PFSK-1 (cell line): ENCODE results near the gene FAM20C.

Experiments used
- FOXP2 ChIP-seq: optimal IDR thresholded peaks from 2 replicates; pipeline ENCODE3; 2011; ENCODE audit warnings: borderline replicate concordance, control low read depth, inconsistent platforms; ENCODE audit not compliant: insufficient read depth; ENCODE audit errors: extremely low read length, extremely low read depth
- POLR2AphosphoS5 ChIP-seq: IDR thresholded peaks from 2 replicates; pipeline ENCODE4 v1.6.1; 2012; ENCODE audit warnings: low read depth, mild to moderate bottlenecking, control low read depth, low read length, moderate library complexity
- REST ChIP-seq, 2 experiments: IDR thresholded peaks; 2 replicates each; pipeline versions ENCODE4 v1.6.1 to v1.8.0; 2011 to 2012; ENCODE audit warnings: low read depth in 2 of 2, low read length in 2 of 2, control low read depth in 1 of 2, inconsistent platforms in 1 of 2, mild to moderate bottlenecking in 1 of 2, moderate library complexity in 1 of 2; ENCODE audit not compliant: insufficient read depth in 1 of 2
- SIN3A ChIP-seq: IDR thresholded peaks from 2 replicates; pipeline ENCODE4 v1.6.1; 2012; ENCODE audit warnings: mild to moderate bottlenecking, low read length, moderate library complexity, borderline replicate concordance; ENCODE audit not compliant: insufficient read depth
- TAF1 ChIP-seq: IDR thresholded peaks from 2 replicates; pipeline ENCODE4 v1.6.1; 2012; ENCODE audit warnings: low read length, control low read depth, borderline replicate concordance; ENCODE audit not compliant: insufficient read depth

FAM20C gene

GRCh38 chr7:235576-236395 is 43.4 kb downstream of the FAM20C start:
- TF ChIP-seq POLR2AphosphoS5: no peak
- TF ChIP-seq FOXP2: no peak
- no peak for TF ChIP-seq TAF1
- TF ChIP-seq SIN3A: no peak
- no peak for TF ChIP-seq REST (IDR thresholded peaks at IDR 0.05; ENCODE audit: insufficient read depth in 1 of 2, low read depth in 2 of 2, low read length in 2 of 2)

GRCh38 chr7:236967-237366 is 44.6 kb downstream of the FAM20C start:
- TF ChIP-seq POLR2AphosphoS5 (no peak), SIN3A (no peak), TAF1 (no peak), FOXP2 (no peak), REST (IDR thresholded peaks at IDR 0.05; ENCODE audit: insufficient read depth in 1 of 2, low read depth in 2 of 2, low read length in 2 of 2) (no peak)

- TF ChIP-seq SIN3A: no peak
- no peak for TF ChIP-seq POLR2AphosphoS5
- TF ChIP-seq TAF1: no peak
Measured at GRCh38 chr7:237385-237784, 45.0 kb downstream of the FAM20C start.

DNA sequence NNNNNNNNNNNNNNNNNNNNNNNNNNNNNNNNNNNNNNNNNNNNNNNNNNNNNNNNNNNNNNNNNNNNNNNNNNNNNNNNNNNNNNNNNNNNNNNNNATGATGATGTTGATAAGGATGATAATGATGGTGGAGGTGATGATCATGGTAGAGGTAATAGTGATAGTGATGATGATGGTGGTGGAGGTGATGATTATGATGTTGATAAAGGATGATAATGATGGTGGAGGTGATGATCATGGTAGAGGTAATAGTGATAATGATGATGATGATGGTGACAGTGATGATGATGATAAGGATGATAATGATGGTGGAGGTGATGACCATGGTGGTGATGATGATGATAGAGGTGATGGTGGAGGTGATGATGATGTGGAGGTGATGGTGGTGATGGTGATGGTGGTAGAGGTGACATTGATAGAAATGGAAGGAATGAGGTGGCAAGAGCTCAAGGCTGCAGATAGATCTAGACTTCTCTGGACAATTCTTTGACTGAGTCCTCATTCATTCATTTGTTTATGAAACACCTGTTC is 47.8 kb downstream of the FAM20C start:
- TF ChIP-seq TAF1 (no peak), FOXP2 (no peak), POLR2AphosphoS5 (no peak), REST (IDR thresholded peaks at IDR 0.05; ENCODE audit: insufficient read depth in 1 of 2, low read depth in 2 of 2, low read length in 2 of 2) (no peak), SIN3A (no peak)

- TF ChIP-seq FOXP2 (no peak), SIN3A (no peak), TAF1 (no peak), REST (IDR thresholded peaks at IDR 0.05; ENCODE audit: insufficient read depth in 1 of 2, low read depth in 2 of 2, low read length in 2 of 2) (no peak), POLR2AphosphoS5 (no peak)
Measured at GRCh38 chr7:240887-241421, 48.6 kb downstream of the FAM20C start.
